K562 (cell line): ENCODE data around the gene NIN. TPM values are rescaled to one million over a fixed set of nuclear protein-coding genes. Genes with fewer than 3 reads are reported as not detected.

Experiments used
- ATAC-seq: fragments of 200-7000 bp; cut with Tn5 transposase; 3 replicates; pipeline ENCODE4 v1.9.1; 2020; ENCODE audit warnings: moderate library complexity
- BruUV-seq: library from RNA; stranded (reverse); fragments of 400-500 nt; replicated peaks from 2 replicates; lab custom pipeline; 2021; lab: Mats Ljungman, UMichigan
- CTCF ChIA-PET: fragments of 300-600 bp; formaldehyde crosslinking; extraction: SDS; loops from one replicate; lab custom pipeline; 2021; ENCODE audit warnings: low intra/inter-chr PET ratio; lab: Yijun Ruan, JAX
- POLR2A ChIA-PET: fragments of 300-600, 350-650 bp; sonication (Branson Sonifier 250); formaldehyde crosslinking; extraction: SDS; loops from one replicate; lab custom pipeline; 2021; ENCODE audit warnings: antibody characterized with exemption, inconsistent platforms; lab: Yijun Ruan, JAX
- DNase-seq, 4 experiments: peaks; one replicate each; pipeline versions ENCODE4 v3.0.0 to v3.0.0-alpha.2; 2011 to 2018; ENCODE audit warnings: low spot score in 3 of 4, mixed read lengths in 3 of 4; ENCODE audit errors: extremely low read depth in 1 of 4
- FAIRE-seq: peaks from 2 replicates; lab custom pipeline; 2011; peaks lifted over from hg19 to GRCh38; lab: Jason Lieb, UNC
- H2AFZ ChIP-seq: 2 replicates; pipeline ENCODE4 v1.6.0; 2011; ENCODE audit warnings: low read depth, low read length, control low read depth, inconsistent platforms
- H3K27ac ChIP-seq: fragments of 200-600 bp; 3 replicates; pipeline ENCODE4 v1.8.0; 2011; ENCODE audit warnings: low read depth, mild to moderate bottlenecking, control low read depth, inconsistent platforms, low read length, moderate library complexity, mixed read lengths; ENCODE audit errors: extremely low read depth
- H3K27me3 ChIP-seq, 2 experiments: fragments of 300-600 bp in 1 of 2; 2 replicates in 1 of 2; 3 replicates in 1 of 2; pipeline versions ENCODE4 v1.6.0 to v1.8.0; 2011; ENCODE audit warnings: inconsistent platforms in 2 of 2, low read length in 2 of 2, mild to moderate bottlenecking in 1 of 2, mixed read lengths in 1 of 2, moderate library complexity in 1 of 2; ENCODE audit not compliant: control insufficient read depth in 2 of 2, insufficient read depth in 2 of 2
- H3K36me3 ChIP-seq: fragments of 300-600 bp; 3 replicates; pipeline ENCODE4 v1.8.0; 2011; ENCODE audit warnings: mild to moderate bottlenecking, low read length, inconsistent platforms; ENCODE audit not compliant: control insufficient read depth, insufficient read depth
- H3K4me1 ChIP-seq, 2 experiments: fragments of 200-600 bp in 1 of 2; replicated peaks in 1 of 2; 2 replicates in 1 of 2; 3 replicates in 1 of 2; pipeline versions ENCODE4 v1.5.1 to v1.8.0; 2011; ENCODE audit warnings: inconsistent platforms in 2 of 2, low read length in 2 of 2, mild to moderate bottlenecking in 1 of 2, mixed read lengths in 1 of 2, moderate library complexity in 1 of 2; ENCODE audit not compliant: control insufficient read depth in 2 of 2, insufficient read depth in 2 of 2
- H3K4me2 ChIP-seq: 2 replicates; pipeline ENCODE4 v1.6.1; 2011; ENCODE audit warnings: low read length, control low read depth, inconsistent platforms, mixed read lengths; ENCODE audit not compliant: insufficient read depth
- H3K4me3 ChIP-seq: fragments of 200-600 bp; sonication (generic), shearing (Covaris generic); 2 replicates; pipeline ENCODE4 v1.5.1; 2016; ENCODE audit warnings: control low read depth, inconsistent platforms
- H3K79me2 ChIP-seq: fragments of 200-600 bp; 3 replicates; pipeline ENCODE4 v1.8.0; 2011; ENCODE audit warnings: low read length, inconsistent platforms; ENCODE audit not compliant: control insufficient read depth, insufficient read depth
- H3K9ac ChIP-seq, 2 experiments: 2 replicates each; pipeline versions ENCODE4 v1.6.0 to v1.6.1; 2011; ENCODE audit warnings: low read depth in 2 of 2, low read length in 2 of 2, control low read depth in 1 of 2, inconsistent platforms in 1 of 2, mild to moderate bottlenecking in 1 of 2, mixed read lengths in 1 of 2; ENCODE audit not compliant: insufficient read depth in 1 of 2
- H3K9me1 ChIP-seq: one replicate; pipeline ENCODE4 v1.6.0; 2011; ENCODE audit warnings: inconsistent platforms, mild to moderate bottlenecking, low read length, moderate library complexity; ENCODE audit not compliant: control insufficient read depth, insufficient read depth
- H3K9me3 ChIP-seq: replicated peaks from 2 replicates; pipeline ENCODE4 v1.5.1; 2011; ENCODE audit warnings: low read depth, low read length, inconsistent platforms; ENCODE audit not compliant: control insufficient read depth, insufficient read depth
- H4K20me1 ChIP-seq: replicated peaks from 2 replicates; pipeline ENCODE4 v1.6.1; 2011; ENCODE audit warnings: low read length, inconsistent platforms, mixed read lengths; ENCODE audit not compliant: control insufficient read depth, insufficient read depth
- HMGN3 ChIP-seq: IDR thresholded peaks from 2 replicates; pipeline ENCODE4 v1.6.1; 2011; ENCODE audit warnings: borderline replicate concordance, low read depth, mild to moderate bottlenecking, mixed read lengths, low read length; ENCODE audit not compliant: insufficient read length; ENCODE audit errors: extremely low read depth
- MCM7 ChIP-seq, 2 experiments: fragments of 450-650 bp; IDR thresholded peaks; 2 replicates each; pipeline ENCODE4 v1.6.1; 2016 to 2018
- MEF2D ChIP-seq: conservative IDR thresholded peaks from 2 replicates; pipeline ENCODE4 v1.6.1; 2016; ENCODE audit warnings: low read depth, missing genetic modification characterization, missing compliant biosample characterization
- NFXL1 ChIP-seq: fragments of 450-650 bp; formaldehyde crosslinking; IDR thresholded peaks from 2 replicates; pipeline ENCODE4 v1.4.0; 2021; ENCODE audit warnings: mild to moderate bottlenecking
- NFYB ChIP-seq: IDR thresholded peaks from 2 replicates; pipeline ENCODE4 v1.6.1; 2011; ENCODE audit warnings: mild to moderate bottlenecking, moderate library complexity; ENCODE audit not compliant: insufficient read length; ENCODE audit errors: extremely low read depth
- PHB ChIP-seq: fragments of 250-450 bp; sonication (Bioruptor Pico); IDR thresholded peaks from 2 replicates; pipeline ENCODE4 v1.5.0; 2021
- ZNF79 ChIP-seq: fragments of 250-450 bp; sonication (Bioruptor Pico); IDR thresholded peaks from 2 replicates; pipeline ENCODE4 v1.4.0; 2020; ENCODE audit warnings: low read depth, mild to moderate bottlenecking, moderate library complexity
- WGBS: fragments of 100-300 bp; shearing (Covaris generic); methylation state at CpG from one replicate; pipeline ENCODE4 v1.1.6; 2016; ENCODE audit warnings: low coverage, mixed read lengths; ENCODE audit not compliant: insufficient coverage; ENCODE audit errors: missing lambda C conversion rate; 5-methylcytosine and 5-hydroxymethylcytosine counted together
- in situ Hi-C: fragments of 300-500 bp; cut with MboI; formaldehyde crosslinking; loops from 4 replicates; pipeline ENCODE4 v1.15.0; 2018; ENCODE audit warnings: inconsistent platforms, mixed read lengths
- intact Hi-C: fragments of 100-400 bp; cut with micrococcal nuclease; formaldehyde crosslinking; loops from 2 replicates; pipeline ENCODE4 v1.14.2; 2022
- polyA plus RNA-seq, 8 experiments: library from polyadenylated mRNA; depleted of rRNA in 4 of 8; stranded (reverse) in 5 of 8; unstranded in 3 of 8; fragments of >200 nt; fragmentation: Nextera tagmentation in 2 of 8; fragmentation: Illumina TruSeq in 1 of 8; extraction: Ambion mirVana in 2 of 8; extraction: Trizol in 1 of 8; gene quantifications; 2 replicates each; pipeline versions ENCODE4 v1.2.1 to v1.2.3, GENCODE V29; 2011 to 2014; ENCODE audit warnings: inconsistent platforms in 1 of 8, missing spikeins in 1 of 8
- total RNA-seq, 7 experiments: library from RNA; depleted of rRNA in 6 of 7; stranded (reverse); fragments of >200 nt in 6 of 7; fragmentation: Illumina TruSeq in 2 of 7; extraction: Trizol in 2 of 7; gene quantifications; 2 replicates each; pipeline versions ENCODE4 v1.2.1 to v1.2.3, GENCODE V29; 2011 to 2021; ENCODE audit warnings: low replicate concordance in 1 of 7

NIN gene
- total and polyA plus RNA-seq, 9 of the 15 experiments (the other 6 are each of a cell fraction or from before 2014, with no cell fraction given) = 0.84 to 8.4 (median 5.0) TPM

DNA sequence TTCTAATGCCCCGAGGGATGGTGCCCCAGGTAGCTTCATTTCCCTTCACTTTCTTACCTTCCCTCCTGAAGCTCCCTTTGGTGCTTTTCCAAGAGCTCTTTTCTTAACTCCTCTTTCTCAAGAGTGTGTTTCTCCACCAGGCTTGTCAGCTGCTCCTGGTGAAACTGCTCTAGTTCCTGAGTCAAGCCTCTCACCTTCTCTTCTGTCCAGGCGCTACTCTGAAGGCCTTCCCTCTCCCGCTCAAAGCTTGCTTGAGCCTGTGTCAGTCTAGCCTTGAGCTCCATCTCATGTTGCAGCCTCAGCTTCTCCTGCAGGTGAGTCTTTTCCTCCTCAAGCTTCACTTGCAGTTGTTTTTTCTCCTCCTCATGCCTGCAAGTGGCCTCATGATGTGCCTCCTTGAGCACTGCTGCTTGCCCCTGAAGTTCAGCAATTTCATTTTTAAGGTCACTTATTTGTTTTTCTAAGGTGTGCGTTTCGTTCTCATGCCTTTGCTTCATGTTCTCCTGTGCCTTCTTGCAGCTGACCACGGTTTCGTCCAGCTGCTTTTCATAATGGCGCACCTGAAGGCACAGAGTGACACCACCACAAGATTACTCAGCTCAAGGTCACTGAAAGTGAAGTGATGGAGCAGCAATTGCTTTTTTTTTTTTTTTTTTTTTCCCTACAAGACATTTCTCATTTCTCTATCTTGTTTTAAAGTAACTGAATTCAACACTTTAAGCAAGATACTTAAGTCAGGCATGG is 71.0 kb downstream of the NIN start:
- Histone ChIP-seq H3K27me3 (no peaks in the 10 kb centered on the region), H3K4me3 (no peak overlapping the region), H4K20me1 (no peaks in the 10 kb centered on the region), H3K79me2 (no peaks in the 10 kb centered on the region), H3K4me1 (no peaks in the 10 kb centered on the region), H3K9me3 (no peaks in the 10 kb centered on the region), H2AFZ (no peak overlapping the region), H3K27ac (no peak overlapping the region), H3K9me1 (no peaks in the 10 kb centered on the region), H3K9ac (no peak overlapping the region), H3K36me3 (no peaks in the 10 kb centered on the region)
- in situ Hi-C loops (no loop called here), intact Hi-C loops (no loop called here)
- FAIRE-seq (no peak), ATAC-seq (no peak), DNase-seq (no peak)
- no TSS peak for BruUV-seq
- 75% methylated on average over 6 of the region's 8 CpGs for WGBS
- POLR2A ChIA-PET = interaction anchor here (0.6 kb wide), 1 partner anchor 745 kb away, joined by 3 read pairs; no protein-coding TSS in a partner anchor
- CTCF ChIA-PET = interaction anchor here (0.6 kb wide), 1 partner anchor 157 kb away, joined by 3 read pairs; no protein-coding TSS in a partner anchor
- no peak for TF ChIP-seq PHB (CRISPR knock-in tag)
- TF ChIP-seq, all 486 proteins: peak for 0
- no peak overlapping the region for H3K4me2 ChIP-seq

DNA sequence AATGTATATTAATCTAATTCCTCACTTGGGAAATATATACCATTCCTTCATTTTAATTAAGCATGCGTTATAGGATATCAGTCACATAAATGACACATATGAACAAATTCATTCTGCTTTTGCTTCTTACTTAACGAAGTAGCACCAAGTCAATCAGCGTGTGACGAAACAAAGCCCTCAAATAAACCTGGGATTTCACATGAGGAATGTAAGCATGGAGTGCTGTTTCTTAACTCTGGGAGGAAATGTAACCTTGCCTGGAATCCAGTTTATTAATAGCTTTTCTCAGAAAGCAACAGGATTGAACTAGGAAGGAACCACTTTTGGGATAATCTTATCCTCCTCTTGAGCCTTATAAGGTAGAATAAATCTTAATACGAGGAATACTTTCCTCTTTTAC is 72.0 kb downstream of the NIN start:
- POLR2A ChIA-PET = no interaction called here
- no peak for DNase-seq
- Histone ChIP-seq H3K79me2 (no peaks in the 10 kb centered on the region), H3K4me1 (no peaks in the 10 kb centered on the region), H3K27ac (no peak overlapping the region), H3K36me3 (no peaks in the 10 kb centered on the region), H4K20me1 (no peaks in the 10 kb centered on the region), H2AFZ (no peak overlapping the region), H3K9me3 (no peaks in the 10 kb centered on the region), H3K27me3 (no peaks in the 10 kb centered on the region), H3K9me1 (no peaks in the 10 kb centered on the region), H3K4me3 (no peak overlapping the region), H3K9ac (no peak overlapping the region), H3K4me2 (no peak overlapping the region)
- WGBS = 73% methylated on average over 5 of the region's 5 CpGs
- CTCF ChIA-PET = no interaction called here
- no peak for ATAC-seq
- in situ Hi-C loops = no loop called here
- no peak for TF ChIP-seq MEF2D (tag)
- TF ChIP-seq ZNF79 = no peak
- no peak for TF ChIP-seq NFYB
- TF ChIP-seq MCM7 (IDR thresholded peaks at IDR 0.05) = no peak
- no peak for TF ChIP-seq NFXL1 (CRISPR knock-in tag)
- TF ChIP-seq HMGN3 = no peak
- intact Hi-C loops = no loop called here
- no peak for FAIRE-seq
- no TSS peak for BruUV-seq
